H9 (cell line): ENCODE results near the gene SREBF2. TPM values are rescaled to one million over a fixed set of nuclear protein-coding genes. Genes with fewer than 3 reads are reported as not detected.
A peak's percentile ranks its signal among the peaks of the same experiment; 100 is the strongest.
"Not testable (repeated sequence)": the region's sequence is repeated elsewhere in the genome, so short reads cannot be mapped to it uniquely, and the experiment has no call there.

ENCODE experiments used
- DNase-seq: peaks from one replicate; pipeline ENCODE4 v3.0.0-alpha.2; 2017
- H2AFZ ChIP-seq: one replicate; pipeline ENCODE4 v1.6.1; 2013; ENCODE audit warnings: mild to moderate bottlenecking, low read length, control low read depth, moderate library complexity
- H2AK5ac ChIP-seq: 2 replicates; pipeline ENCODE4 v1.6.1; 2013; ENCODE audit warnings: low read length, control low read depth, mixed read lengths; ENCODE audit not compliant: insufficient read length
- H2BK120ac ChIP-seq: one replicate; pipeline ENCODE4 v1.6.1; 2013; ENCODE audit warnings: low read depth, mild to moderate bottlenecking, low read length, control low read depth, inconsistent platforms; ENCODE audit not compliant: poor library complexity, severe bottlenecking
- H2BK12ac ChIP-seq: 2 replicates; pipeline ENCODE4 v1.6.1; 2013; ENCODE audit warnings: low read length, control low read depth, mixed read lengths, low read depth; ENCODE audit not compliant: insufficient read length
- H2BK15ac ChIP-seq: 2 replicates; pipeline ENCODE4 v1.6.1; 2013; ENCODE audit warnings: low read depth, low read length, control low read depth
- H2BK20ac ChIP-seq: one replicate; pipeline ENCODE4 v1.6.1; 2013; ENCODE audit warnings: low read depth, mild to moderate bottlenecking, low read length, control low read depth, inconsistent platforms; ENCODE audit not compliant: poor library complexity, severe bottlenecking
- H2BK5ac ChIP-seq: 2 replicates; pipeline ENCODE4 v1.6.1; 2013; ENCODE audit warnings: low read length, control low read depth, mixed read lengths; ENCODE audit not compliant: insufficient read length
- H3K14ac ChIP-seq: 2 replicates; pipeline ENCODE4 v1.6.1; 2013; ENCODE audit warnings: low read length, control low read depth; ENCODE audit not compliant: insufficient read depth
- H3K18ac ChIP-seq: 2 replicates; pipeline ENCODE4 v1.6.1; 2013; ENCODE audit warnings: low read depth, mild to moderate bottlenecking, mixed read lengths, low read length, control low read depth; ENCODE audit not compliant: insufficient read length
- H3K23ac ChIP-seq: 2 replicates; pipeline ENCODE4 v1.6.1; 2013; ENCODE audit warnings: low read length, control low read depth, mixed read lengths, low read depth; ENCODE audit not compliant: insufficient read length
- H3K23me2 ChIP-seq: 2 replicates; pipeline ENCODE4 v1.6.1; 2013; ENCODE audit warnings: low read depth, mild to moderate bottlenecking, mixed read lengths, low read length, control low read depth; ENCODE audit not compliant: insufficient read length, poor library complexity, severe bottlenecking
- H3K27ac ChIP-seq: 2 replicates; pipeline ENCODE4 v1.5.1; 2013; ENCODE audit warnings: low read length, control low read depth, mixed read lengths, low read depth; ENCODE audit not compliant: insufficient read length
- H3K27me3 ChIP-seq: 2 replicates; pipeline ENCODE4 v1.6.1; 2013; ENCODE audit warnings: low read length, control low read depth, inconsistent platforms; ENCODE audit not compliant: insufficient read depth
- H3K4ac ChIP-seq: 2 replicates; pipeline ENCODE4 v1.6.1; 2013; ENCODE audit warnings: low read depth, mild to moderate bottlenecking, control low read depth, inconsistent platforms, low read length, moderate library complexity
- H3K4me1 ChIP-seq: 2 replicates; pipeline ENCODE4 v1.6.1; 2013; ENCODE audit warnings: low read length, control low read depth, inconsistent platforms; ENCODE audit not compliant: insufficient read depth
- H3K4me2 ChIP-seq: 2 replicates; pipeline ENCODE4 v1.6.1; 2013; ENCODE audit warnings: low read length, control low read depth, mixed read lengths; ENCODE audit not compliant: insufficient read length, insufficient read depth
- H3K56ac ChIP-seq: 2 replicates; pipeline ENCODE4 v1.6.1; 2013; ENCODE audit warnings: low read depth, mild to moderate bottlenecking, mixed read lengths, low read length, control low read depth; ENCODE audit not compliant: insufficient read length
- H3K79me1 ChIP-seq: 2 replicates; pipeline ENCODE4 v1.6.1; 2013; ENCODE audit warnings: low read depth, mild to moderate bottlenecking, moderate library complexity, low read length, control low read depth, inconsistent platforms; ENCODE audit not compliant: insufficient read depth, poor library complexity, severe bottlenecking
- H3K79me2 ChIP-seq: 2 replicates; pipeline ENCODE4 v1.6.1; 2013; ENCODE audit warnings: low read length, control low read depth, inconsistent platforms; ENCODE audit not compliant: insufficient read depth
- H3K9ac ChIP-seq: 2 replicates; pipeline ENCODE4 v1.6.1; 2013; ENCODE audit warnings: low read length, control low read depth, mixed read lengths; ENCODE audit not compliant: insufficient read length; ENCODE audit errors: extremely low read depth
- H3K9me3 ChIP-seq: one replicate; pipeline ENCODE4 v1.6.1; 2013; ENCODE audit warnings: low read depth, low read length, inconsistent platforms; ENCODE audit not compliant: control insufficient read depth
- H3T11ph ChIP-seq: one replicate; pipeline ENCODE4 v1.6.1; 2013; ENCODE audit warnings: mild to moderate bottlenecking, low read length, control low read depth, inconsistent platforms
- H4K20me1 ChIP-seq: one replicate; pipeline ENCODE4 v1.6.1; 2013; ENCODE audit not compliant: control insufficient read depth, insufficient read length, insufficient read depth
- H4K5ac ChIP-seq: 2 replicates; pipeline ENCODE4 v1.6.1; 2013; ENCODE audit warnings: low read depth, mild to moderate bottlenecking, mixed read lengths, low read length, control low read depth; ENCODE audit not compliant: insufficient read length
- H4K8ac ChIP-seq: replicated peaks from 2 replicates; pipeline ENCODE4 v1.6.1; 2013; ENCODE audit warnings: low read length, control low read depth, mixed read lengths, low read depth; ENCODE audit not compliant: insufficient read length
- H4K91ac ChIP-seq: 2 replicates; pipeline ENCODE4 v1.6.1; 2013; ENCODE audit warnings: low read depth, mild to moderate bottlenecking, moderate library complexity, mixed read lengths, low read length, control low read depth; ENCODE audit not compliant: insufficient read length
- H3K27ac Mint-ChIP-seq, 3 experiments: 2 replicates in 2 of 3; 3 replicates in 1 of 3; pipeline ENCODE4 v1.8.0; 2020 to 2021; ENCODE audit warnings: mixed read lengths in 3 of 3, mild to moderate bottlenecking in 1 of 3, moderate library complexity in 1 of 3
- H3K27me3 Mint-ChIP-seq: 2 replicates; pipeline ENCODE4 v1.8.0; 2021; ENCODE audit warnings: low read depth, mild to moderate bottlenecking, moderate library complexity, mixed read lengths
- H3K36me3 Mint-ChIP-seq, 3 experiments: 2 replicates in 2 of 3; 3 replicates in 1 of 3; pipeline ENCODE4 v1.8.0; 2020 to 2021; ENCODE audit warnings: low read depth in 3 of 3, mixed read lengths in 3 of 3; ENCODE audit not compliant: insufficient read depth in 1 of 3
- H3K4me1 Mint-ChIP-seq, 2 experiments: 2 replicates each; pipeline ENCODE4 v1.8.0; 2020; ENCODE audit warnings: mixed read lengths in 2 of 2
- H3K4me3 Mint-ChIP-seq, 2 experiments: 2 replicates in 1 of 2; 3 replicates in 1 of 2; pipeline ENCODE4 v1.8.0; 2020 to 2021; ENCODE audit warnings: mild to moderate bottlenecking in 2 of 2, mixed read lengths in 2 of 2, moderate library complexity in 1 of 2
- H3K9me3 Mint-ChIP-seq, 2 experiments: 2 replicates in 1 of 2; 3 replicates in 1 of 2; pipeline ENCODE4 v1.8.0; 2020; ENCODE audit warnings: mild to moderate bottlenecking in 2 of 2, mixed read lengths in 2 of 2, moderate library complexity in 1 of 2
- CTCF ChIP-seq: fragments of 200-600 bp; sonication (generic); conservative IDR thresholded peaks from 3 replicates; pipeline ENCODE4 v1.8.0; 2021; ENCODE audit warnings: antibody characterized with exemption, mild to moderate bottlenecking
- WGBS: extraction: QIAGEN DNeasy Blood & Tissue Kit; methylation state at CpG from one replicate; pipeline ENCODE4 v1.1.7; 2013; ENCODE audit warnings: missing lambda C conversion rate, low lambda C conversion rate, mixed read lengths; ENCODE audit not compliant: insufficient read length; ENCODE audit errors: extremely low coverage; 5-methylcytosine and 5-hydroxymethylcytosine counted together
- total RNA-seq: library from RNA; stranded (reverse); gene quantifications from 2 replicates; pipeline ENCODE4 v1.2.1, GENCODE V29; 2021

SREBF2 gene
- total RNA-seq, 1 experiment from 2014 or later: 146 TPM

- Histone ChIP-seq H4K20me1 (peaks cover 2% of the 10 kb centered on the region), H4K5ac (no peak overlapping the region), H2BK15ac (no peak overlapping the region), H3K23me2 (peaks cover 11% of the 10 kb centered on the region), H3K4me2 (peak overlapping the region; percentile 92), H3K27me3 (no peaks in the 10 kb centered on the region), H3K4me1 (no peaks in the 10 kb centered on the region; the same call in 1 of the 2 replicates), H3K14ac (peak overlapping the region; percentile 65), H2BK12ac (no peak overlapping the region), H3K4ac (no peak overlapping the region; the same call in 1 of the 2 replicates), H2BK20ac (no peak overlapping the region), H3K9ac (peak overlapping the region; percentile 71), H3K27ac (no peak overlapping the region), H4K8ac (no peak overlapping the region), H3K18ac (peak overlapping the region; percentile 56), H3K79me1 (peaks cover 3% of the 10 kb centered on the region), H2AFZ (no peak overlapping the region), H4K91ac (no peak overlapping the region), H3K9me3 (no peaks in the 10 kb centered on the region), H2BK120ac (peak overlapping the region; percentile 50), H3K23ac (no peak overlapping the region), H3K79me2 (peaks cover 41% of the 10 kb centered on the region), H3K56ac (no peak overlapping the region), H3T11ph (no peak overlapping the region), H2AK5ac (no peak overlapping the region), H2BK5ac (no peak overlapping the region)
- peak overlapping the region; percentile 96 to 99 (median 98) for H3K27ac Mint-ChIP-seq
- H3K27me3 Mint-ChIP-seq: no peaks in the 10 kb centered on the region
- no peaks in the 10 kb centered on the region for H3K9me3 Mint-ChIP-seq
- peak overlapping the region; percentile 97 to 98 for H3K4me3 Mint-ChIP-seq
- no peak for TF ChIP-seq CTCF
- peaks cover 27 to 37% (median 33%) of the 10 kb centered on the region in 3 experiments for H3K36me3 Mint-ChIP-seq
- no peak for DNase-seq
- peaks cover 44 to 50% of the 10 kb centered on the region in 2 experiments for H3K4me1 Mint-ChIP-seq
- WGBS: no CpG with 5 or more reads among the region's 14 CpGs
Measured at GRCh38 chr22:41834005-41834944, 1.4 kb downstream of the SREBF2 start.

- H2BK12ac ChIP-seq, H4K8ac ChIP-seq, H4K91ac ChIP-seq, H3K4me1 ChIP-seq, H3K4ac ChIP-seq, DNase-seq, H2BK15ac ChIP-seq, H2BK120ac ChIP-seq, H3K79me1 ChIP-seq, H4K20me1 ChIP-seq, H3T11ph ChIP-seq, H2BK5ac ChIP-seq, H3K56ac ChIP-seq, H4K5ac ChIP-seq, H3K18ac ChIP-seq, H2AFZ ChIP-seq, H2AK5ac ChIP-seq, H3K14ac ChIP-seq, H3K9me3 ChIP-seq, H3K4me2 ChIP-seq, H3K27me3 ChIP-seq, H3K9me3 Mint-ChIP-seq, H3K27me3 Mint-ChIP-seq, H3K23ac ChIP-seq, H3K9ac ChIP-seq, H3K27ac ChIP-seq, H2BK20ac ChIP-seq: not testable (repeated sequence)
- peak overlapping the region in 1 of 3 experiments; percentile 82; a peak in 1 of 7 replicates for H3K27ac Mint-ChIP-seq
- peaks cover 28 to 46% (median 34%) of the 10 kb centered on the region in 3 experiments for H3K36me3 Mint-ChIP-seq
- peaks cover 47 to 52% of the 10 kb centered on the region in 2 experiments for H3K4me1 Mint-ChIP-seq
- no CpG with 5 or more reads among the region's 8 CpGs for WGBS
- H3K23me2 ChIP-seq: peaks cover 11% of the 10 kb centered on the region
- peaks cover 49% of the 10 kb centered on the region for H3K79me2 ChIP-seq
- 0 out of 5 replicates have a peak overlapping the region, but pooled peaks of 1 of the 2 experiments have one; percentile 17 for H3K4me3 Mint-ChIP-seq
Measured at GRCh38 chr22:41835462-41835861, 2.6 kb downstream of the SREBF2 start.
